T-helper 2 cell treated with Interferon-gamma antibody and Interleukin-4, amounts not matched to agents 5 μg/mL and 100 μg/mL, for 36 hours (primary cell): ENCODE measurements around the gene PTTG2.
A peak's percentile ranks its signal among the peaks of the same experiment; 100 is the strongest.
"Not testable (repeated sequence)": the region's sequence is repeated elsewhere in the genome, so short reads cannot be mapped to it uniquely, and the experiment has no call there.

Source experiments
- DNase-seq: peaks from one replicate; pipeline ENCODE4 v3.0.0; 2021; ENCODE audit warnings: low spot score
- H3K27ac Mint-ChIP-seq: one replicate; pipeline ENCODE4 v1.8.0; 2021; ENCODE audit warnings: mild to moderate bottlenecking, mixed read lengths
- H3K27me3 Mint-ChIP-seq: one replicate; pipeline ENCODE4 v1.8.0; 2021; ENCODE audit warnings: low read depth, mixed read lengths
- H3K36me3 Mint-ChIP-seq: one replicate; pipeline ENCODE4 v1.8.0; 2021; ENCODE audit warnings: low read depth, mixed read lengths
- H3K4me1 Mint-ChIP-seq: one replicate; pipeline ENCODE4 v1.8.0; 2021; ENCODE audit warnings: low read depth, mixed read lengths
- H3K4me3 Mint-ChIP-seq: one replicate; pipeline ENCODE4 v1.8.0; 2022; ENCODE audit warnings: mild to moderate bottlenecking, moderate library complexity, mixed read lengths
- H3K9me3 Mint-ChIP-seq: one replicate; pipeline ENCODE4 v1.8.0; 2021; ENCODE audit warnings: mixed read lengths

PTTG2 gene

DNA sequence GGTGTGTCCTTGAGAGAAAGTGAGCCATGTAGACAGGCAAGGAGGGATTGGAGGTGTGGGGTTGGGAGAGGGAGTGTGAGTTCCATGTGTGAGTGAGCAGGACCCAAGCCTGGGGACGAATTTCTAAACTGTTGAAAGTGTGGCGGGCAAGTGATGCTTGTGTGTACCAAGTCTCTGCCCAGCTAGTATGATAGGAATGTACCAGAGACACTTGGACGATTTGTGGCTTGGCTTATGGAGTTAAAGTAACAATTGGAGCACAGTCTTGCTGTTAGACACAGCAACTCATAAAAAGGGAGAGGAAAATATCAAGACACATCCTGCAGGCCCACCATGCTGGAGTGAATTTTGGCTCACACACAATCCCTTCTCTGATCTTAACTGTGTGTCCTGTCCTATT lies 8.5 kb downstream of the PTTG2 start:
- Mint-ChIP-seq H3K4me1 (peaks cover 12% of the 10 kb centered on the region), H3K27me3 (no peaks in the 10 kb centered on the region), H3K36me3 (peaks cover 3% of the 10 kb centered on the region), H3K9me3 (no peaks in the 10 kb centered on the region), H3K27ac (no peak overlapping the region), H3K4me3 (no peak overlapping the region)
- no peak for DNase-seq

DNA sequence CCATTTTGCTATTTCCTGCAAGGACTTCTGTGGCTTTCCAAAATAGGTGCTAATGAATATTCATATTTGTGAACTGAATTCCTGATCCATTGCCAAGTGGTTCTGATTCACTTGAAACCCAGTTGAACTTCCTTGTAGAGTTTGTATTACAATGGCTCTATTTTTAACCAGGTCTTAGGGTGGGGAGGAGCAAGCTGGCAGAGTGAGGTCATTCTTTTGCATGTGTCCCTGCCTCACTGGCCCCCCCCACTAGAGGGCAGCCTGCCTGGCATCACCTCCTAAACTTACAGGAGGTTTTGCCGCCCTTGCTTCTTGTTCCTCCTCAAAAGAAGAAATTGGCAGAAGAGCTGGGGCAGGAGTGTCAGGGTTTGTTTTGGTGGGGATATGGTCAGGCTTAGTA lies 10.5 kb downstream of the PTTG2 start:
- H3K9me3 Mint-ChIP-seq = no peaks in the 10 kb centered on the region

DNA sequence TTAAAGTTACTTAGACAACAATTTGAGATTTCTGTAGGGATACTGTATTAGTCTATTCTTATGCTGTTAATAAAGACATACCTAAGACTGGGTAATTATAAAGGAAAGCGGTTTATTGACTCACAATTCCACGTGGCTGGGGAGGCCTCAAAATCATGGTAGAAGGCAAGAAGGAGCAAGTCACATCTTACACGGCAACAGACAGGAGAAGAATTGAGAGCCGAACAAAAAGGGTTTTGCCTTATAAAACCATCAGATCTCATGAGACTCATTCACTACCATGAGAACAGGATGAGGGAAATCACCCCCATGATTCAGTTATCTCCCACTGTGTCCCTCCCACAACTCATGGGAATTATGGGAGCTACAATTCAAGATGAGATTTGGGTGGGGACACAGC lies 11.0 kb downstream of the PTTG2 start:
- H3K36me3 Mint-ChIP-seq = peaks cover 3% of the 10 kb centered on the region
- no peak overlapping the region for H3K4me3 Mint-ChIP-seq
- H3K27ac Mint-ChIP-seq = no peak overlapping the region
- no peak for DNase-seq
- H3K9me3 Mint-ChIP-seq = no peaks in the 10 kb centered on the region
- H3K4me1 Mint-ChIP-seq = peaks cover 16% of the 10 kb centered on the region
- H3K27me3 Mint-ChIP-seq = no peaks in the 10 kb centered on the region

More for the DNA sequence above, 10.5 kb downstream of the PTTG2 start:
- no peak overlapping the region for H3K27ac Mint-ChIP-seq
- peak; percentile 43 for DNase-seq
- H3K4me3 Mint-ChIP-seq = no peak overlapping the region
- no peaks in the 10 kb centered on the region for H3K27me3 Mint-ChIP-seq
- H3K4me1 Mint-ChIP-seq = peaks cover 12% of the 10 kb centered on the region
- peaks cover 3% of the 10 kb centered on the region for H3K36me3 Mint-ChIP-seq

DNA sequence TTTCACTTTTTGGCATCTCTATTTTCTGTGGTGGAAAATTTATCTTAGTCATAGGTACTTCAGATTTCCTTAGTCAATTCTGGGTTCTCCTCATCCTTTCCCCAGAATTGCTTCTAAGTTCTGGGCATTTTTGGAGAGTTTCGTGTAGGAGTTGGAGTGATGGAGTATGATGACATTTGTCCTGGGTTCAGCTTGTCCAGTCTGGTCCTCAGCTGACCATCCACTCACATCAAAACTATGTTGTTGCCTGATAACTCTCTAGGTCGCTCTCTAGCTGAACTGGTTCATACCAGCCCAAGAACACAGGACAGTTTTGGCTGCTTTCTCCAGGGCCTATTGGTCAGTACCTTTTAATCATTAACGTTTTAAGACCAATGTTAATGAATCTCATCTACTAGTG lies 13.2 kb downstream of the PTTG2 start:
- no peaks in the 10 kb centered on the region for H3K9me3 Mint-ChIP-seq
- H3K27me3 Mint-ChIP-seq = no peaks in the 10 kb centered on the region
- H3K27ac Mint-ChIP-seq = no peak overlapping the region
- peaks cover 3% of the 10 kb centered on the region for H3K36me3 Mint-ChIP-seq
- peaks cover 21% of the 10 kb centered on the region for H3K4me1 Mint-ChIP-seq
- no peak for DNase-seq
- no peak overlapping the region for H3K4me3 Mint-ChIP-seq

- not testable (repeated sequence) for H3K4me3 Mint-ChIP-seq, DNase-seq, H3K27me3 Mint-ChIP-seq, H3K36me3 Mint-ChIP-seq, H3K9me3 Mint-ChIP-seq
- Mint-ChIP-seq H3K27ac (peak overlapping the region; percentile 21), H3K4me1 (peaks cover 27% of the 10 kb centered on the region)
Measured at GRCh38 chr4:37975321-37975822, 15.2 kb downstream of the PTTG2 start.

DNA sequence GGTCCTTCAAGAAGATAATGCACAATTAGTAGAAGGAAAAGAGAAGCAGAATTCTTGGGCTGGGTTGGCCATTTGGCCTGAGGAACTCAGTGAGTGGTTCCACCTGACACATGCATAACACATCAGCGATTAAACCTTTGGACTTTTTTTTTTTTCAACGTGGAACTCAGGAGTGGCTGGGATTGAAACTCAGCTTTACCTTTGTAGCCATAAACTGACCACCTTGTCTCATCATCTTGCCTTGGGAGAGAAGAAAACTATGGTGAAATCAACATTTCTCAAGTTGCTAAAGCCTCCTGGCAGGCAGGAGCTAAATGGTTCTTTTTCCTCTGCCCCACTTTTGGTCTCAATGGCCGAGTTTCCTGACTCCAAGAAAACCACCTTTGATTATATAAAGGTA lies 16.3 kb downstream of the PTTG2 start:
- H3K27ac Mint-ChIP-seq = no peak overlapping the region
- peak overlapping the region; percentile 67 for H3K4me3 Mint-ChIP-seq
- H3K9me3 Mint-ChIP-seq = no peaks in the 10 kb centered on the region
- H3K4me1 Mint-ChIP-seq = peaks cover 25% of the 10 kb centered on the region
- no peaks in the 10 kb centered on the region for H3K27me3 Mint-ChIP-seq
- DNase-seq = no peak
- H3K36me3 Mint-ChIP-seq = peaks cover 2% of the 10 kb centered on the region

- no peaks in the 10 kb centered on the region for H3K27me3 Mint-ChIP-seq
- no peak overlapping the region for H3K27ac Mint-ChIP-seq
- H3K4me3 Mint-ChIP-seq = peak overlapping the region; percentile 67
- H3K9me3 Mint-ChIP-seq = no peaks in the 10 kb centered on the region
- H3K36me3 Mint-ChIP-seq = peaks cover 2% of the 10 kb centered on the region
- peaks cover 30% of the 10 kb centered on the region for H3K4me1 Mint-ChIP-seq
- peak; percentile 75 for DNase-seq
Measured at GRCh38 chr4:37976991-37977470, 16.8 kb downstream of the PTTG2 start.

- DNase-seq = peak; percentile 66
- H3K9me3 Mint-ChIP-seq = no peaks in the 10 kb centered on the region
- no peaks in the 10 kb centered on the region for H3K27me3 Mint-ChIP-seq
- peak overlapping the region; percentile 86 for H3K4me3 Mint-ChIP-seq
- H3K4me1 Mint-ChIP-seq = peaks cover 32% of the 10 kb centered on the region
- peak overlapping the region; percentile 82 for H3K27ac Mint-ChIP-seq
- H3K36me3 Mint-ChIP-seq = peaks cover 2% of the 10 kb centered on the region
Measured at GRCh38 chr4:37977471-37978247, 17.5 kb downstream of the PTTG2 start.

DNA sequence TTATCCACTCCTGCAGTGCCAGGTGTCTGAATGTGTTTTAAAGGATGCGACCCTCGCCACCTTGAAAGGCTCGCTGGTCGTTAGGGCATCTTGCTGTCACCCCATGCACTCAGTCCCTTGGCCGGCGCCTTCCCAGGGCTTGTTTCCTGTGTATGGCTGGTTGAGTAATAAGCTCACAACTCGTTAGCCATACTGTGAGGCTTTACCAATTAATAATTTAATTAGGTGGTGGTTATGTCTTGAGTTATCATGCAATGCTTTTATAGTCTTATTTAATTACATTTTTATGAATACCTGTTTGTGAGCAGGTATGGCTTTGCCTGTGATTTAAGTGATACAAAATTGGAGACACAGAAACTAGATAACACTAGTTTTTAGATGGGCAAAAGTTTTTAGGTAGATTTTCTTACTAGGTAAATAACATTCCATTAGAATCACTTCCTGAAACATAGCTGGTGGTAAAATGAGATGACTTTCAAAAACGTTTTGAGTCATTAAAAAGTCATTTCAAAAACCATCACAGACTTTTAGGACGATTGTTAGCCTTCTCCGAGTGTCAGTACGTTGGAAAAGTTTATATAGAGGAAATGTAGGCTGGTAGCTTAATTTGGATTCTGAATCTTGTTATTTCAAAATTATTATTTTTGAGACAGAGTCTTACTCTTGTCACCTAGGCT lies 18.2 kb downstream of the PTTG2 start:
- H3K4me1 Mint-ChIP-seq = peaks cover 28% of the 10 kb centered on the region
- peak; percentile 22 for DNase-seq
- H3K9me3 Mint-ChIP-seq = no peaks in the 10 kb centered on the region
- peaks cover 2% of the 10 kb centered on the region for H3K36me3 Mint-ChIP-seq
- no peaks in the 10 kb centered on the region for H3K27me3 Mint-ChIP-seq
- H3K4me3 Mint-ChIP-seq = peak overlapping the region; percentile 86
- H3K27ac Mint-ChIP-seq = peak overlapping the region; percentile 82

- no peak for DNase-seq
- H3K36me3 Mint-ChIP-seq = peaks cover 2% of the 10 kb centered on the region
- peaks cover 29% of the 10 kb centered on the region for H3K4me1 Mint-ChIP-seq
- H3K27ac Mint-ChIP-seq = no peak overlapping the region
- H3K9me3 Mint-ChIP-seq = no peaks in the 10 kb centered on the region
- H3K4me3 Mint-ChIP-seq = no peak overlapping the region
- no peaks in the 10 kb centered on the region for H3K27me3 Mint-ChIP-seq
Measured at GRCh38 chr4:37980246-37980645, 20.0 kb downstream of the PTTG2 start.

DNA sequence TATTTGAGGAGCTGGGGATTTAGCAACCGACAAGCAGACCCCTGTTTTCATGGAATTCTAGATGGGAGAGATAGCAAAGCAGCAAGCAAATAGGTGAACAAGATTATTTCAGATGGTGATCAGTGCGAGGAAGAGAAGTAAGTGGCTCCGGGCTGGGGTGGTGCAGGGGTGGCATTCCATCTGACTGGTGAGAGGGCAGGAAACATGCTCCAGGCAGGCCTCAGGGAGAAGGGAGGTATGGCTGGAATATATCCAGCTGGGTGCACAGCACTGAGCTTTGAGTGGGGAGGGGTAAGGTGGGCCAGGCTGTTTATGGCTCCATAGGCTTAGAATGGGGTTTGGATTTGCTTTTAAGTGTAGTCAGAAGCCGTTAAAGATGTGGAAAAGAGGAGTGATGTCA lies 21.2 kb downstream of the PTTG2 start:
- Mint-ChIP-seq H3K27ac (no peak overlapping the region), H3K4me3 (no peak overlapping the region), H3K9me3 (no peaks in the 10 kb centered on the region), H3K27me3 (no peaks in the 10 kb centered on the region), H3K36me3 (peaks cover 2% of the 10 kb centered on the region), H3K4me1 (peaks cover 29% of the 10 kb centered on the region)
- no peak for DNase-seq

DNA sequence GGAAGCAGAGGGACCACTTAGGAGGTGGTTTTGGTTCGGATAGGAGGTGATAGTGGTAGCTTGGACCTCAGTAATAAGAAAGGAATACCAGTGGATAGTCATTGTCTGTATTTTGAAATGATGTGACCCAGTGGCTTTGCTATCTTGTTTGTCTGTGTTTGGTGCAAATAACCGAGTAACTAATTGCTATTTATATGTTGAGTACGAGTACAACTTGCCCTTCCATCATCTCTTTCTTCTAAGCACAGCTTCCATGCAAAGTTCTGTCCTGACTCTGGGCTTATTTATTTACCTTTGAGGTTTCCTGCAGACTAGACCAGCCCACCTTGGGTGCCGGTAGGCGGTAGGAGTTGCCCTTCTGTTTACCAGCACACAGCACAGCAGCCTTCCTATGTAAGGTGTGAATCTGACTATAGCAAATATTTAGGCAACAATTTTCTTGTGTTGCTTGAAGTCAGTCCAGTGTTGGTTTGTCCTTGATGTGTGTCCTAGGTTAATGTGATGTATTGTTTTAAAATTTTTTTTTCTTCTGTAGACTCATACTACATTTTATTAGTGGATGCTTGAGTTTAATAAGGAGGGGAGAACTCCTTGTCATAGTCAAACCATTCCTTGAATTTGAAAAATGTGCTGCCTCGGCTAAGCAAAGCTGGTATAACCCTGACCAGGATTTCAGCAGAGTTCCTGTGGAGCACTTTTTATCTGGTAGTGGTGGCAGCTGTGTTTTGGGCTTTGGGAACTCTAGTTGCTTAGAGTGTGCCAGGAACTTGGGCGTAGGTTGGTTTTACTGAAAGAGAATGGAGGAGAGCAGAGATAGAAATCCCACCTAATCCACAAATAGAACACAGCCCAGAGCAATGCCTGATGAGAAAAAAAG lies 21.9 kb downstream of the PTTG2 start:
- H3K27ac Mint-ChIP-seq = no peak overlapping the region
- H3K36me3 Mint-ChIP-seq = peaks cover 2% of the 10 kb centered on the region
- no peak for DNase-seq
- no peaks in the 10 kb centered on the region for H3K27me3 Mint-ChIP-seq
- H3K4me1 Mint-ChIP-seq = peaks cover 28% of the 10 kb centered on the region
- no peaks in the 10 kb centered on the region for H3K9me3 Mint-ChIP-seq
- no peak overlapping the region for H3K4me3 Mint-ChIP-seq

GRCh38 chr4:37982736-37983135 lies 22.5 kb downstream of the PTTG2 start:
- Mint-ChIP-seq H3K27me3 (no peaks in the 10 kb centered on the region), H3K36me3 (peaks cover 2% of the 10 kb centered on the region), H3K4me3 (no peak overlapping the region), H3K4me1 (peaks cover 28% of the 10 kb centered on the region), H3K27ac (no peak overlapping the region), H3K9me3 (no peaks in the 10 kb centered on the region)
- no peak for DNase-seq
